ENCODE measurements around the gene MAS1L.

The MAS1L gene

DNA sequence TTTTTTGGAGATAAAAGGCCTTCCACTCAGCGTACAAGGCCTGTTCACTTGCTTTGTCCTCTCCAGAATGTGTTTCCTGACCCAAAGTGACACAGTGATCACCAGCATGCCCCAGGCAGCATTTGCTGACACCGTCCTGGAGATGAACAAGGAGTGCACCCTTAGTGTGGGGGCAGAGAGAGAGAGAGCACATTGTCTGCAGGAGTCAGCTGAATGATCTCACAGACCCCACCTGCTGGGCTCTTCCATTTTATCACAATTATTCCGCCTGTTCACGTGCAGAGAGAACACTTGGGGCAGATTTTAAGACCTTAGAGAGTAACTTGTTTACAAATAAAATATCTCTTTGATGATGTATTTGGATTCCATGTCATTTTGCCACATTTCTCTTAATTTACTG lies 22.4 kb upstream of the MAS1L start:
- DNase-seq (ENCODE audit: low read depth, low spot score) = no peak
- peaks cover 1% of the 10 kb centered on the region; the same call in 1 of the 2 replicates for H3K4me1 ChIP-seq (ENCODE audit: control insufficient read depth, insufficient read depth, low read length)
- no peak overlapping the region for H3K27ac ChIP-seq (ENCODE audit: low read length)
- no peaks in the 10 kb centered on the region for H3K36me3 ChIP-seq (ENCODE audit: control insufficient read depth, insufficient read depth, low read length)
- H3K9me3 ChIP-seq (ENCODE audit: control insufficient read depth, insufficient read depth, low read length) = no peaks in the 10 kb centered on the region
- no peak overlapping the region for H3K4me3 ChIP-seq (ENCODE audit: low read length)
- no peaks in the 10 kb centered on the region for H3K27me3 ChIP-seq (ENCODE audit: control insufficient read depth, insufficient read depth, low read length)
- no CpG with 5 or more reads among the region's 4 CpGs for WGBS (ENCODE audit: insufficient coverage, insufficient read length)

DNA sequence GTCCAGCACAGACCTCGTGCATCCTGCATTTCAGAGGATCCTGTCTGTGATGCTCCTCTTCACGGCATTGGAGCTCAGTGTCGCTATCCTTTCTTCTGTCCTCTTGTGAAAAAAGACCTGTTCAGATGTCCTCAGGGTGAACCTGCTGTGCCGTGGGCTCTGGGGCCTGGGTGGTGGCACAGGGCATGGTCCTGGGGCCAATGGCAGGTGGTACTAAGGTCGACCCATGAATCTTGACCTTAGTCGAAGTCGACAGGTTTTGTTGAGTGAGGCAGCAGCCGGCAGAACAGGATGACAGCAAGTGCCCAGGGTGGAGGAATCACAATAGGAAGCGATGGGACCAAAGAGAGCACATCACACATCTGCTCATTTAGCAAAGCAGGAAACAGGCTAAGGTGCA lies 22.0 kb upstream of the MAS1L start:
- Histone ChIP-seq H3K4me1 (ENCODE audit: control insufficient read depth, insufficient read depth, low read length) (peaks cover 1% of the 10 kb centered on the region; the same call in 1 of the 2 replicates), H3K36me3 (ENCODE audit: control insufficient read depth, insufficient read depth, low read length) (no peaks in the 10 kb centered on the region), H3K27ac (ENCODE audit: low read length) (no peak overlapping the region), H3K27me3 (ENCODE audit: control insufficient read depth, insufficient read depth, low read length) (no peaks in the 10 kb centered on the region), H3K4me3 (ENCODE audit: low read length) (no peak overlapping the region), H3K9me3 (ENCODE audit: control insufficient read depth, insufficient read depth, low read length) (no peaks in the 10 kb centered on the region)
- WGBS (ENCODE audit: insufficient coverage, insufficient read length) = no CpG with 5 or more reads among the region's 9 CpGs
- no peak for DNase-seq (ENCODE audit: low read depth, low spot score)

DNA sequence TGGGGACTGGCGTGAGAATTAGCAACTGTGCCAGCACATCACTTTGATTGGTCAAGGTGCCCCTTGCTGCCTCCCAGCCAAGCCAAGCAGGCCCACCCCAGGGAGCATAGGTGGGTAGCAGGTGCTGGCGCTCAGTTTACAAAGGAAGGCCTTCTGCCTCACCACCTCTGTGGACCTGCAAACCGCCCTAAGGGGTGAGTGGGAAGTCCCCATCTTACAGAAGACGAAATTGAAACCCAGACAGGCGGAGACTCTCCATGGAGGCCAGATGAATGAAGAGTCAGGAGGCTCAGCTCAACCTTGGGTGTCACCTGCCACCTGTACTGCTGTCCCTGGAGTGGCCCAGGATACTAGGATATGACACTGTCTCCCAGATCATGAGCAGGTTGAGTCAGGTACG lies 21.5 kb upstream of the MAS1L start:
- H3K9me3 ChIP-seq (ENCODE audit: control insufficient read depth, insufficient read depth, low read length) = no peaks in the 10 kb centered on the region
- no peak overlapping the region for H3K27ac ChIP-seq (ENCODE audit: low read length)
- no peaks in the 10 kb centered on the region for H3K36me3 ChIP-seq (ENCODE audit: control insufficient read depth, insufficient read depth, low read length)
- WGBS (ENCODE audit: insufficient coverage, insufficient read length) = no CpG with 5 or more reads among the region's 6 CpGs
- peaks cover 1% of the 10 kb centered on the region; the same call in 1 of the 2 replicates for H3K4me1 ChIP-seq (ENCODE audit: control insufficient read depth, insufficient read depth, low read length)
- no peak for DNase-seq (ENCODE audit: low read depth, low spot score)
- no peak overlapping the region for H3K4me3 ChIP-seq (ENCODE audit: low read length)
- H3K27me3 ChIP-seq (ENCODE audit: control insufficient read depth, insufficient read depth, low read length) = no peaks in the 10 kb centered on the region

- WGBS (ENCODE audit: insufficient coverage, insufficient read length) = no CpG with 5 or more reads among the region's 5 CpGs
- Histone ChIP-seq H3K27me3 (ENCODE audit: control insufficient read depth, insufficient read depth, low read length) (no peaks in the 10 kb centered on the region), H3K36me3 (ENCODE audit: control insufficient read depth, insufficient read depth, low read length) (no peaks in the 10 kb centered on the region)
Measured at GRCh38 chr6:29507319-29507718, 19.6 kb upstream of the MAS1L start.

GRCh38 chr6:29506446-29507067 lies 18.8 kb upstream of the MAS1L start:
- H3K4me3 ChIP-seq (ENCODE audit: low read length) = no peak overlapping the region
- H3K9me3 ChIP-seq (ENCODE audit: control insufficient read depth, insufficient read depth, low read length) = no peaks in the 10 kb centered on the region
- no CpG with 5 or more reads among the region's 11 CpGs for WGBS (ENCODE audit: insufficient coverage, insufficient read length)
- H3K27ac ChIP-seq (ENCODE audit: low read length) = no peak overlapping the region
- DNase-seq (ENCODE audit: low read depth, low spot score) = no peak
- no peaks in the 10 kb centered on the region for H3K27me3 ChIP-seq (ENCODE audit: control insufficient read depth, insufficient read depth, low read length)
- no peaks in the 10 kb centered on the region for H3K36me3 ChIP-seq (ENCODE audit: control insufficient read depth, insufficient read depth, low read length)
- H3K4me1 ChIP-seq (ENCODE audit: control insufficient read depth, insufficient read depth, low read length) = peaks cover 1% of the 10 kb centered on the region; the same call in 1 of the 2 replicates

More at GRCh38 chr6:29507319-29507718, 19.6 kb upstream of the MAS1L start:
- peaks cover 1% of the 10 kb centered on the region; the same call in 1 of the 2 replicates for H3K4me1 ChIP-seq (ENCODE audit: control insufficient read depth, insufficient read depth, low read length)
- DNase-seq (ENCODE audit: low read depth, low spot score) = no peak
- no peak overlapping the region for H3K4me3 ChIP-seq (ENCODE audit: low read length)
- H3K9me3 ChIP-seq (ENCODE audit: control insufficient read depth, insufficient read depth, low read length) = no peaks in the 10 kb centered on the region
- H3K27ac ChIP-seq (ENCODE audit: low read length) = no peak overlapping the region

DNA sequence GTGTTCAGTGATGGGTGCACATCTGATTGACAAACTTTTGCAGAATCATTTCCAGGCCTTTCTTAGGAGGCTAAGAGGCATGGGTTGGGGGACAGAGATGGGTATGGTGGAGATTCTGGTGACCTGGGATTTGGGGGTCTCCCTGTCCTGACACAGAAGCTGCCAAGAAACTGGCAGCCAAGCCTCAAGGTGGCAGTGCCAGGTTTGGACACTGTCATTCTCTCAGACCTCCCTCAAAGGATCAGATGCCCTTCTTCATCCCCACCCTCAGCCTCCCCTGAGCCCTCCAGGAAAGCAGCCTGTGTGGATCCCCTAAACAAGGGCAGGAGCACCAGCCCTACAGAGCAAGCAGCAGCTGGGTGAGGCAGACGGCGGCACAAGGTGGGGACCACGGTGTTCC lies 18.1 kb upstream of the MAS1L start:
- H3K4me3 ChIP-seq (ENCODE audit: low read length) = no peak overlapping the region
- H3K4me1 ChIP-seq (ENCODE audit: control insufficient read depth, insufficient read depth, low read length) = peaks cover 1% of the 10 kb centered on the region; the same call in 1 of the 2 replicates
- no peaks in the 10 kb centered on the region for H3K36me3 ChIP-seq (ENCODE audit: control insufficient read depth, insufficient read depth, low read length)
- no peak overlapping the region for H3K27ac ChIP-seq (ENCODE audit: low read length)
- no peaks in the 10 kb centered on the region for H3K9me3 ChIP-seq (ENCODE audit: control insufficient read depth, insufficient read depth, low read length)
- H3K27me3 ChIP-seq (ENCODE audit: control insufficient read depth, insufficient read depth, low read length) = no peaks in the 10 kb centered on the region
- no CpG with 5 or more reads among the region's 3 CpGs for WGBS (ENCODE audit: insufficient coverage, insufficient read length)
- no peak for DNase-seq (ENCODE audit: low read depth, low spot score)

- Histone ChIP-seq H3K4me3 (ENCODE audit: low read length) (no peak overlapping the region), H3K36me3 (ENCODE audit: control insufficient read depth, insufficient read depth, low read length) (no peaks in the 10 kb centered on the region), H3K9me3 (ENCODE audit: control insufficient read depth, insufficient read depth, low read length) (no peaks in the 10 kb centered on the region), H3K27ac (ENCODE audit: low read length) (no peak overlapping the region), H3K4me1 (ENCODE audit: control insufficient read depth, insufficient read depth, low read length) (no peaks in the 10 kb centered on the region), H3K27me3 (ENCODE audit: control insufficient read depth, insufficient read depth, low read length) (no peaks in the 10 kb centered on the region)
- no peak for DNase-seq (ENCODE audit: low read depth, low spot score)
- no CpG with 5 or more reads among the region's 2 CpGs for WGBS (ENCODE audit: insufficient coverage, insufficient read length)
Measured at GRCh38 chr6:29504961-29505360, 17.2 kb upstream of the MAS1L start.

- no peak overlapping the region for H3K27ac ChIP-seq (ENCODE audit: low read length)
- no CpG with 5 or more reads among the region's 5 CpGs for WGBS (ENCODE audit: insufficient coverage, insufficient read length)
- no peak for DNase-seq (ENCODE audit: low read depth, low spot score)
Measured at GRCh38 chr6:29502597-29502996, 14.8 kb upstream of the MAS1L start.

GRCh38 chr6:29502181-29502580 lies 14.4 kb upstream of the MAS1L start:
- Histone ChIP-seq H3K9me3 (ENCODE audit: control insufficient read depth, insufficient read depth, low read length) (no peaks in the 10 kb centered on the region), H3K36me3 (ENCODE audit: control insufficient read depth, insufficient read depth, low read length) (no peaks in the 10 kb centered on the region), H3K27ac (ENCODE audit: low read length) (no peak overlapping the region), H3K27me3 (ENCODE audit: control insufficient read depth, insufficient read depth, low read length) (no peaks in the 10 kb centered on the region), H3K4me1 (ENCODE audit: control insufficient read depth, insufficient read depth, low read length) (no peaks in the 10 kb centered on the region), H3K4me3 (ENCODE audit: low read length) (no peak overlapping the region)
- WGBS (ENCODE audit: insufficient coverage, insufficient read length) = no CpG with 5 or more reads among the region's 3 CpGs
- no peak for DNase-seq (ENCODE audit: low read depth, low spot score)

More at GRCh38 chr6:29502597-29502996, 14.8 kb upstream of the MAS1L start:
- H3K9me3 ChIP-seq (ENCODE audit: control insufficient read depth, insufficient read depth, low read length) = no peaks in the 10 kb centered on the region
- H3K27me3 ChIP-seq (ENCODE audit: control insufficient read depth, insufficient read depth, low read length) = no peaks in the 10 kb centered on the region
- H3K36me3 ChIP-seq (ENCODE audit: control insufficient read depth, insufficient read depth, low read length) = no peaks in the 10 kb centered on the region
- no peak overlapping the region for H3K4me3 ChIP-seq (ENCODE audit: low read length)
- H3K4me1 ChIP-seq (ENCODE audit: control insufficient read depth, insufficient read depth, low read length) = no peaks in the 10 kb centered on the region

DNA sequence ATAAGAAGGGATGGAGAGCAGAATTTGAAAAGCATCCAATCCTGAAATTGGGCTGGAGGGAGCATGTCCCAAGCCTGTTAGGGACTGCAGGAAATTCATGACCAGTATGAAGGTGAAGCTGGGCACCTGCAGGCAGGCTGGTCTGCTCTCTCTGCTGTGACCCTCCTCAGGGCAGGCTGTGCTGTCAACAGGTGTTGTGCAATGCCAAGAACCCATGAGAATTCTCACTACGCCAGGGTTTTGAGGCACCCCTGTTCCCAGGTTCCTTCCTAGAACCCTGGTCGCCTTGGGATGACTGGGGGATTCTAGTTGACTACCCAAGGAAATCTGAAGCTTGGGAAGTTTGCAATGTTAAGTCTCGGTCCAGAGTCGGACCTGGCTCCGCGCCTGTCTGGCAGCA lies 13.3 kb upstream of the MAS1L start:
- Histone ChIP-seq H3K9me3 (ENCODE audit: control insufficient read depth, insufficient read depth, low read length) (no peaks in the 10 kb centered on the region), H3K4me1 (ENCODE audit: control insufficient read depth, insufficient read depth, low read length) (no peaks in the 10 kb centered on the region), H3K4me3 (ENCODE audit: low read length) (no peak overlapping the region), H3K36me3 (ENCODE audit: control insufficient read depth, insufficient read depth, low read length) (no peaks in the 10 kb centered on the region), H3K27ac (ENCODE audit: low read length) (no peak overlapping the region), H3K27me3 (ENCODE audit: control insufficient read depth, insufficient read depth, low read length) (no peaks in the 10 kb centered on the region)
- DNase-seq (ENCODE audit: low read depth, low spot score) = no peak
- WGBS (ENCODE audit: insufficient coverage, insufficient read length) = no CpG with 5 or more reads among the region's 6 CpGs

DNA sequence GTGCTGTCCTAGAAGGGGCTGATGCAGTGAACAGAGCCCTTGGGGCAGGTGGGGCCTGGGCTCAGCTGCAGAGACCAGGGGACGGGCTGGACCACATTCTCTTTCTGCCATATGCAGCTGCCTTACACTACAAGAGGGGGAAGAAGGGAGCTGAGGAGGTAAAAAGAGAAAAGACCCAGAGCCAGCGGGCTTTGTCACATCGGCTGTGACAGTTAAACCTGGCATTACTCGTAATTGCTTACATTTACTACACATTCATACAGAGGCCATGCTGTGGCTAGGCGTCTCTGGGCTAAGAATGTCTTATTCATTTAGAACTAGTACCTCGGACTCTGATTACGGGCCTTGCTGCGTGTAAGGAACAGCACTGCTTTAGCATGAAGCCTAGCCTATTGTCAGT lies 12.8 kb upstream of the MAS1L start:
- Histone ChIP-seq H3K9me3 (ENCODE audit: control insufficient read depth, insufficient read depth, low read length) (no peaks in the 10 kb centered on the region), H3K27ac (ENCODE audit: low read length) (no peak overlapping the region), H3K27me3 (ENCODE audit: control insufficient read depth, insufficient read depth, low read length) (no peaks in the 10 kb centered on the region), H3K4me1 (ENCODE audit: control insufficient read depth, insufficient read depth, low read length) (no peaks in the 10 kb centered on the region), H3K36me3 (ENCODE audit: control insufficient read depth, insufficient read depth, low read length) (no peaks in the 10 kb centered on the region), H3K4me3 (ENCODE audit: low read length) (no peak overlapping the region)
- WGBS (ENCODE audit: insufficient coverage, insufficient read length) = no CpG with 5 or more reads among the region's 8 CpGs
- DNase-seq (ENCODE audit: low read depth, low spot score) = no peak

All from iPS DF 6.9 (cell line).